ENCODE results near the gene SLC5A8.

DNA sequence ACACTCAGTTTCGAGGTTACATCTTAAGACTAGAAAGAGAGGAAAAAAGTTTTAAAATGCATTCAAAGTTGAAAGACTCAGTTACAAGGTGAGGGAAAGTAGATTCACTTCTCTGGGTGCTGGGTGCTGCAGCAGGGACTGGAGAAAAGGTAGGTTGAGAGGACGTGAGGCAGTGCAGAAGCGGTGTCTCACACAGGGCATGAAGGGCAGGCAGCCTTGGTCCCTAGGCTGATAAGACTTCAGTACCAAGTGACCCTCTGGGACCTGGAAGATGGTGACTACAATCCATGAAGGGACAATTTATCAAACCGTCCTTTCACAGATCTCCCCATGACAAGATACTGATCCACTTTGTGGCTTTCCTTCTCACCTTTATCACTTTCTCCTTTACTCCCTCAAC lies 47.3 kb upstream of the SLC5A8 start:
- TF ChIP-seq, protein P1, sequence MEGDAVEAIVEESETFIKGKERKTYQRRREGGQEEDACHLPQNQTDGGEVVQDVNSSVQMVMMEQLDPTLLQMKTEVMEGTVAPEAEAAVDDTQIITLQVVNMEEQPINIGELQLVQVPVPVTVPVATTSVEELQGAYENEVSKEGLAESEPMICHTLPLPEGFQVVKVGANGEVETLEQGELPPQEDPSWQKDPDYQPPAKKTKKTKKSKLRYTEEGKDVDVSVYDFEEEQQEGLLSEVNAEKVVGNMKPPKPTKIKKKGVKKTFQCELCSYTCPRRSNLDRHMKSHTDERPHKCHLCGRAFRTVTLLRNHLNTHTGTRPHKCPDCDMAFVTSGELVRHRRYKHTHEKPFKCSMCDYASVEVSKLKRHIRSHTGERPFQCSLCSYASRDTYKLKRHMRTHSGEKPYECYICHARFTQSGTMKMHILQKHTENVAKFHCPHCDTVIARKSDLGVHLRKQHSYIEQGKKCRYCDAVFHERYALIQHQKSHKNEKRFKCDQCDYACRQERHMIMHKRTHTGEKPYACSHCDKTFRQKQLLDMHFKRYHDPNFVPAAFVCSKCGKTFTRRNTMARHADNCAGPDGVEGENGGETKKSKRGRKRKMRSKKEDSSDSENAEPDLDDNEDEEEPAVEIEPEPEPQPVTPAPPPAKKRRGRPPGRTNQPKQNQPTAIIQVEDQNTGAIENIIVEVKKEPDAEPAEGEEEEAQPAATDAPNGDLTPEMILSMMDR (IDR thresholded peaks at IDR 0.05; ENCODE audit: poor library complexity), result no peak
- no peak for TF ChIP-seq EZH2 (IDR thresholded peaks at IDR 0.05; ENCODE audit: borderline replicate concordance)
